Measurements from ENCODE around the gene TUBGCP4.

The TUBGCP4 gene

DNA sequence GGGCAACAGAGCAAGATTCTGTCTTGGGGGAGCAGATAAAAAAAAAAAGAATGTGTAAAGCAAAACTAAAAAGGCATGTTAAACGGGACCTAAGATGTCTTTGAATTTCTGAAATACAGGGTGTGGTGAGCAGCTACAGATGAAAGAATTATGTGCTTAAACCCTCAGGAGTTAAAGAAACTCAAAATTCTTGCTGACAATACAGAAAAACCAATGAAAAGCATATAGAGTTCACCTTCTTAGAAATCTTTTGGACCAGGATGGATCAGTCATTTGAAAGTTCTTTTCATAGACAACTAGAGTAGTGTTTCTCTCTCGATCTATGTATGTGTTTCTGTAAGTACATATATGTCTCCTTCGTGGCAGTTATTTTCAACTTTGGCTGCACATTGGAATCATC is 31.4 kb downstream of the TUBGCP4 start:
- no peaks in the 10 kb centered on the region for H3K79me2 ChIP-seq
- H3K4me1 ChIP-seq = no peaks in the 10 kb centered on the region
- TF ChIP-seq, protein P1, sequence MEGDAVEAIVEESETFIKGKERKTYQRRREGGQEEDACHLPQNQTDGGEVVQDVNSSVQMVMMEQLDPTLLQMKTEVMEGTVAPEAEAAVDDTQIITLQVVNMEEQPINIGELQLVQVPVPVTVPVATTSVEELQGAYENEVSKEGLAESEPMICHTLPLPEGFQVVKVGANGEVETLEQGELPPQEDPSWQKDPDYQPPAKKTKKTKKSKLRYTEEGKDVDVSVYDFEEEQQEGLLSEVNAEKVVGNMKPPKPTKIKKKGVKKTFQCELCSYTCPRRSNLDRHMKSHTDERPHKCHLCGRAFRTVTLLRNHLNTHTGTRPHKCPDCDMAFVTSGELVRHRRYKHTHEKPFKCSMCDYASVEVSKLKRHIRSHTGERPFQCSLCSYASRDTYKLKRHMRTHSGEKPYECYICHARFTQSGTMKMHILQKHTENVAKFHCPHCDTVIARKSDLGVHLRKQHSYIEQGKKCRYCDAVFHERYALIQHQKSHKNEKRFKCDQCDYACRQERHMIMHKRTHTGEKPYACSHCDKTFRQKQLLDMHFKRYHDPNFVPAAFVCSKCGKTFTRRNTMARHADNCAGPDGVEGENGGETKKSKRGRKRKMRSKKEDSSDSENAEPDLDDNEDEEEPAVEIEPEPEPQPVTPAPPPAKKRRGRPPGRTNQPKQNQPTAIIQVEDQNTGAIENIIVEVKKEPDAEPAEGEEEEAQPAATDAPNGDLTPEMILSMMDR (IDR thresholded peaks at IDR 0.05) = no peak
- no peak overlapping the region for H2AFZ ChIP-seq
- no peaks in the 10 kb centered on the region for H3K9me3 ChIP-seq (ENCODE audit: control insufficient read depth, low read length)
- no peak overlapping the region for H3K27ac ChIP-seq
- no peak overlapping the region for H3K9ac ChIP-seq
- no peak overlapping the region for H3K4me2 ChIP-seq (ENCODE audit: low read length)
- no peak overlapping the region for H3K4me3 ChIP-seq (ENCODE audit: low read depth, low read length)
- H3K36me3 ChIP-seq (ENCODE audit: control insufficient read depth, insufficient read depth, low read length) = peaks cover 2% of the 10 kb centered on the region
- H3K27me3 ChIP-seq (ENCODE audit: control insufficient read depth, insufficient read depth, low read length) = no peaks in the 10 kb centered on the region

DNA sequence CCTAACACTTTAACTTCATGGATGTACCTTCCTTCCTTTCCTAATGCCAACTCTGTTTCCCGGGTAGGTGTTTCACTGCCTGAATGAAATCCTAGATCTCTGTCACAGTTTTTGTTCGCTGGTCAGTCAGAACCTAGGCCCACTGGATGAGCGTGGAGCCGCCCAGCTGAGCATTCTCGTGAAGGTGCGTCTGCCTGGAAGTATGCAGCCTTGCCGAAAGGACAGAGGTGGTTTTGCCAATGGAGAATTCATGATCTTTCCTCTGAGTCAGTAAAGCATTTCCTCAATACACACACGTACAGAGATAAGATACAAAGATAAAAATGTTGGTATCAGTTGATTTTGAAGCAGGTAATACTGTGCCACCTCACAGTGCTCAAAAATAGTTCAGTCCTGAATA is 32.7 kb downstream of the TUBGCP4 start:
- Histone ChIP-seq H3K9me3 (ENCODE audit: control insufficient read depth, low read length) (no peaks in the 10 kb centered on the region), H3K9ac (no peak overlapping the region), H3K79me2 (no peaks in the 10 kb centered on the region), H3K4me3 (ENCODE audit: low read depth, low read length) (no peak overlapping the region), H3K4me1 (no peaks in the 10 kb centered on the region), H2AFZ (no peak overlapping the region), H3K4me2 (ENCODE audit: low read length) (no peak overlapping the region), H3K36me3 (ENCODE audit: control insufficient read depth, insufficient read depth, low read length) (peaks cover 2% of the 10 kb centered on the region), H3K27ac (peak overlapping the region; percentile 24), H3K27me3 (ENCODE audit: control insufficient read depth, insufficient read depth, low read length) (no peaks in the 10 kb centered on the region)
- TF ChIP-seq, protein P1 (IDR thresholded peaks at IDR 0.05) = no peak

DNA sequence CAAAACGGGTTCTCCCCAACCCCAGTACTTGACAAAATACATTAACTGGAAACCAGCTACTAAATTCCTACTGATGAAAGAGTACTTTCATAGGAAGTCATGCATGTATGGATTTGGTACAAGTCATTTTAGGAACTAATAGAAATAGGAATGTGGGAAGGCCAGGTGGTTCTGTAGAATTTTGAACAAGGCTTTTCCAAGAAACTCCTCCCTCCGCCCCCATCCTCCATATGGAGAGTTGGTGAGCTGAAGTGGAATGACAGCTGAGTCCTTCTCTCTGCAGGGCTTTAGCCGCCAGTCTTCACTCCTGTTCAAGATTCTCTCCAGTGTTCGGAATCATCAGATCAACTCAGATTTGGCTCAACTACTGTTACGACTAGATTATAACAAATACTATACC is 33.2 kb downstream of the TUBGCP4 start:
- Histone ChIP-seq H2AFZ (no peak overlapping the region), H3K4me1 (no peaks in the 10 kb centered on the region), H3K27ac (peak overlapping the region; percentile 24), H3K79me2 (no peaks in the 10 kb centered on the region), H3K9me3 (ENCODE audit: control insufficient read depth, low read length) (no peaks in the 10 kb centered on the region), H3K4me3 (ENCODE audit: low read depth, low read length) (no peak overlapping the region), H3K36me3 (ENCODE audit: control insufficient read depth, insufficient read depth, low read length) (peaks cover 2% of the 10 kb centered on the region), H3K27me3 (ENCODE audit: control insufficient read depth, insufficient read depth, low read length) (no peaks in the 10 kb centered on the region), H3K9ac (no peak overlapping the region), H3K4me2 (ENCODE audit: low read length) (no peak overlapping the region)
- TF ChIP-seq, protein P1 (IDR thresholded peaks at IDR 0.05) = no peak

DNA sequence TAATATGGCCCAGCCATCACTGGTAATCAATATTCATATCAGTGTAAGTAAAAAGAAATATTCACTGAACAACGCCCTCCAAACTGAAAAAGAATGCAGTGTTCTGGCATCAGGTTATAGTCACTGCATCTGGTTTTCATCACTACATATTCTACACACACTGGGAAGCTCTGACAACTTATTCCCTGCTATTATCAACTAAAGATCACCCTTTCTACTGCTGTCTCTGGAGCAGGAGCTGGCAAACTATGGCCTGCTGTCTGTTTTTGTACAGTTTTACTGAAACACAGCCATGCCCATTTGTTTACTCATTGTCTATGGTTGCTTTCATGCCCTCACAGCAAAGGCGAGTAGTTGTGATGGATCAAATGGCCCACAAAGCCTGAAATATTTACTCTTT is 35.3 kb downstream of the TUBGCP4 start:
- Histone ChIP-seq H3K9ac (no peak overlapping the region), H3K4me3 (ENCODE audit: low read depth, low read length) (no peak overlapping the region), H3K36me3 (ENCODE audit: control insufficient read depth, insufficient read depth, low read length) (peaks cover 2% of the 10 kb centered on the region), H3K27ac (no peak overlapping the region), H2AFZ (no peak overlapping the region), H3K4me1 (no peaks in the 10 kb centered on the region), H3K4me2 (ENCODE audit: low read length) (no peak overlapping the region), H3K9me3 (ENCODE audit: control insufficient read depth, low read length) (no peaks in the 10 kb centered on the region), H3K27me3 (ENCODE audit: control insufficient read depth, insufficient read depth, low read length) (no peaks in the 10 kb centered on the region), H3K79me2 (no peaks in the 10 kb centered on the region)
- TF ChIP-seq, protein P1 (IDR thresholded peaks at IDR 0.05) = no peak

DNA sequence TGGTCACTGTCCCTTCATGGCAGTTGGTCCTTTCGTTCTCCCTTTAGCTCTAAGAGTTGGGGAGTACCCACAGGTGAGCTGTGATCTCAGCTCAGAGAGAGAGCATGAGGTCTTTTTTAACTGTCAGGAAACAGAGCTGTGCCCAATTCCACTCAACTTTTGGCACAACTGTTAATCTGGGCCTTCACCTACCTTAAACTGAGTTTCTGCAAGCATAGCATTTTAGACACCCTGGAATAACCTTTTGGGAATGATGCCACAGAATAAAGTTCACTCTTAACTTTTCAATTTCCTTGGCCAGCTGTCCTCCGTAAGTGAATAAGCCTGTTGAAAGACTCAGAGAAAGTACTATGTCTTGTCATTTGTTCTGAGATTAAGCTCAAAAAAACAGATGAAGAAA is 35.9 kb downstream of the TUBGCP4 start:
- H3K4me3 ChIP-seq (ENCODE audit: low read depth, low read length) = no peak overlapping the region
- H3K4me2 ChIP-seq (ENCODE audit: low read length) = no peak overlapping the region
- H3K9me3 ChIP-seq (ENCODE audit: control insufficient read depth, low read length) = no peaks in the 10 kb centered on the region
- no peak overlapping the region for H2AFZ ChIP-seq
- peaks cover 2% of the 10 kb centered on the region for H3K36me3 ChIP-seq (ENCODE audit: control insufficient read depth, insufficient read depth, low read length)
- no peaks in the 10 kb centered on the region for H3K79me2 ChIP-seq
- H3K27me3 ChIP-seq (ENCODE audit: control insufficient read depth, insufficient read depth, low read length) = no peaks in the 10 kb centered on the region
- no peak overlapping the region for H3K27ac ChIP-seq
- no peak overlapping the region for H3K9ac ChIP-seq
- TF ChIP-seq, protein P1 (IDR thresholded peaks at IDR 0.05) = no peak
- H3K4me1 ChIP-seq = no peaks in the 10 kb centered on the region

Measured in parathyroid adenoma (tissue), 2 donors.